ENCODE results near the gene ITIH1. TPM values are rescaled to one million over a fixed set of nuclear protein-coding genes. Genes with fewer than 3 reads are reported as not detected.
"Not testable (repeated sequence)": the region's sequence is repeated elsewhere in the genome, so short reads cannot be mapped to it uniquely, and the experiment has no call there.

The ITIH1 gene
- not detected in 2 replicates for total RNA-seq (2014; rRNA removed; shearing (Covaris generic))

GRCh38 chr3:52777127-52777958 is at the start of gene ITIH1:
Gene ITIH1 (plus strand): TSS chr3:52777599. CDS start chr3:52777616, 17 bp downstream.
- no peak for DNase-seq (ENCODE audit: low read depth)

- DNase-seq (ENCODE audit: low read depth), result not testable (repeated sequence)
Observed at GRCh38 chr3:52728753-52729152, 48.6 kb upstream of the ITIH1 start.

GRCh38 chr3:52730681-52731080 is 46.7 kb upstream of the ITIH1 start:
- DNase-seq (ENCODE audit: low read depth), result no peak

GRCh38 chr3:52731590-52731989 is 45.8 kb upstream of the ITIH1 start:
- no peak for DNase-seq (ENCODE audit: low read depth)

- no peak for DNase-seq (ENCODE audit: low read depth)
Observed at GRCh38 chr3:52733256-52733891, 44.0 kb upstream of the ITIH1 start.

- DNase-seq (ENCODE audit: low read depth), result no peak
Observed at GRCh38 chr3:52739730-52740129, 37.7 kb upstream of the ITIH1 start.

GRCh38 chr3:52742418-52743041 is 34.9 kb upstream of the ITIH1 start:
- DNase-seq (ENCODE audit: low read depth), result peak; percentile 26

- DNase-seq (ENCODE audit: low read depth), result no peak
Observed at GRCh38 chr3:52743152-52743551, 34.2 kb upstream of the ITIH1 start.

- no peak for DNase-seq (ENCODE audit: low read depth)
Observed at GRCh38 chr3:52743721-52744120, 33.7 kb upstream of the ITIH1 start.

GRCh38 chr3:52752045-52752660 is 25.2 kb upstream of the ITIH1 start:
- DNase-seq (ENCODE audit: low read depth), result no peak

- DNase-seq (ENCODE audit: low read depth), result no peak
Observed at GRCh38 chr3:52754373-52754772, 23.0 kb upstream of the ITIH1 start.

- DNase-seq (ENCODE audit: low read depth), result no peak
Observed at GRCh38 chr3:52756141-52756540, 21.3 kb upstream of the ITIH1 start.

- no peak for DNase-seq (ENCODE audit: low read depth)
Observed at GRCh38 chr3:52763466-52763865, 13.9 kb upstream of the ITIH1 start.

GRCh38 chr3:52769786-52770455 is 7.5 kb upstream of the ITIH1 start:
- peak; percentile 10 for DNase-seq (ENCODE audit: low read depth)

- peak; percentile 83 for DNase-seq (ENCODE audit: low read depth)
Observed at GRCh38 chr3:52770496-52771333, 6.7 kb upstream of the ITIH1 start, which contains the start of gene NEK4. Gene NEK4 (minus strand): TSS chr3:52770940. CDS start chr3:52770746, 194 bp downstream.

- DNase-seq (ENCODE audit: low read depth), result no peak
Observed at GRCh38 chr3:52771334-52771681, 6.1 kb upstream of the ITIH1 start.

GRCh38 chr3:52771702-52772101 is 5.7 kb upstream of the ITIH1 start:
- DNase-seq (ENCODE audit: low read depth), result no peak

- no peak for DNase-seq (ENCODE audit: low read depth)
Observed at GRCh38 chr3:52773361-52774065, 3.9 kb upstream of the ITIH1 start.

GRCh38 chr3:52774066-52774713 is 3.2 kb upstream of the ITIH1 start:
- DNase-seq (ENCODE audit: low read depth), result no peak
